IPS-15b (cell line): Measurements from ENCODE around the gene SEMA6A.
A peak's percentile ranks its signal among the peaks of the same experiment; 100 is the strongest.

Experiments
- H3K27me3 ChIP-seq: one replicate; pipeline ENCODE4 v1.6.1; 2013; ENCODE audit warnings: low read length; ENCODE audit not compliant: control insufficient read depth, insufficient read depth
- H3K36me3 ChIP-seq: one replicate; pipeline ENCODE4 v1.6.1; 2013; ENCODE audit warnings: low read length; ENCODE audit not compliant: control insufficient read depth, insufficient read depth
- H3K4me1 ChIP-seq: one replicate; pipeline ENCODE4 v1.6.1; 2013; ENCODE audit warnings: mild to moderate bottlenecking, low read length; ENCODE audit not compliant: control insufficient read depth, insufficient read depth
- H3K4me3 ChIP-seq: one replicate; pipeline ENCODE4 v1.5.1; 2013; ENCODE audit warnings: low read depth, low read length
- H3K9ac ChIP-seq: one replicate; pipeline ENCODE4 v1.6.1; 2013; ENCODE audit warnings: low read depth, mild to moderate bottlenecking, low read length
- H3K9me3 ChIP-seq: one replicate; pipeline ENCODE4 v1.6.1; 2013; ENCODE audit warnings: mild to moderate bottlenecking, low read length; ENCODE audit not compliant: control insufficient read depth, insufficient read depth

Gene SEMA6A

GRCh38 chr5:116598911-116599310, 24.3 kb upstream of the SEMA6A start:
- no peaks in the 10 kb centered on the region for H3K9me3 ChIP-seq
- no peak overlapping the region for H3K9ac ChIP-seq
- no peak overlapping the region for H3K4me3 ChIP-seq
- peaks cover under 1% of the 10 kb centered on the region for H3K4me1 ChIP-seq
- H3K36me3 ChIP-seq: no peaks in the 10 kb centered on the region
- H3K27me3 ChIP-seq: no peaks in the 10 kb centered on the region

- H3K4me1 ChIP-seq: peaks cover 5% of the 10 kb centered on the region
- H3K27me3 ChIP-seq: no peaks in the 10 kb centered on the region
- no peaks in the 10 kb centered on the region for H3K36me3 ChIP-seq
- H3K9ac ChIP-seq: no peak overlapping the region
- no peak overlapping the region for H3K4me3 ChIP-seq
- no peaks in the 10 kb centered on the region for H3K9me3 ChIP-seq
Observed at GRCh38 chr5:116595498-116595897, 20.9 kb upstream of the SEMA6A start.

DNA sequence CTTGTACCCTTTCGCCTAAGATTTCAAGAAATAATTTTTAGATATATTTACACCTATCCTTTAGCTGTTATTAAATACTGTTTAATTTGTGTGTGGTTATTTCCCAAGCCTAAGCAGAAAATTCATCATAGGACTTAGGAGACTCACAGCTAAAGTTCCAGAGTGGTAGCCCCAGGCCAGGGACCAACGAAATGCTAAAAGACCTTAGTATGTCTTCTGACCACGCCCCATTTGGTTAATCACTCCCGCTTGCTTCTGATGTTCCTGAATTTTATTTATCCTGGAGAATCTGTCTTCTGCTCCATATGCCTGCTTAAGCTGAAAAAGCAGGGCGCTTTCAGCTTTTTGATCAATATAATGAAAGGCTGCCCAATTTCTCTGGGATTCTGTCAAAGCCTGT, 18.7 kb upstream of the SEMA6A start:
- Histone ChIP-seq H3K27me3 (no peaks in the 10 kb centered on the region), H3K36me3 (no peaks in the 10 kb centered on the region), H3K4me3 (no peak overlapping the region), H3K9ac (no peak overlapping the region), H3K9me3 (no peaks in the 10 kb centered on the region), H3K4me1 (peaks cover 5% of the 10 kb centered on the region)

- Histone ChIP-seq H3K4me1 (no peaks in the 10 kb centered on the region), H3K9me3 (no peaks in the 10 kb centered on the region), H3K9ac (no peak overlapping the region), H3K36me3 (no peaks in the 10 kb centered on the region), H3K27me3 (no peaks in the 10 kb centered on the region), H3K4me3 (no peak overlapping the region)
Observed at GRCh38 chr5:116585227-116585626, 10.6 kb upstream of the SEMA6A start.

- Histone ChIP-seq H3K4me3 (no peak overlapping the region), H3K9me3 (no peaks in the 10 kb centered on the region), H3K36me3 (no peaks in the 10 kb centered on the region), H3K27me3 (no peaks in the 10 kb centered on the region), H3K9ac (no peak overlapping the region), H3K4me1 (peaks cover 3% of the 10 kb centered on the region)
Observed at GRCh38 chr5:116583862-116584222, 9.2 kb upstream of the SEMA6A start.

- Histone ChIP-seq H3K4me1 (peaks cover 9% of the 10 kb centered on the region), H3K9ac (no peak overlapping the region), H3K4me3 (no peak overlapping the region), H3K27me3 (no peaks in the 10 kb centered on the region), H3K36me3 (no peaks in the 10 kb centered on the region), H3K9me3 (no peaks in the 10 kb centered on the region)
Observed at GRCh38 chr5:116583085-116583861, 8.7 kb upstream of the SEMA6A start.

DNA sequence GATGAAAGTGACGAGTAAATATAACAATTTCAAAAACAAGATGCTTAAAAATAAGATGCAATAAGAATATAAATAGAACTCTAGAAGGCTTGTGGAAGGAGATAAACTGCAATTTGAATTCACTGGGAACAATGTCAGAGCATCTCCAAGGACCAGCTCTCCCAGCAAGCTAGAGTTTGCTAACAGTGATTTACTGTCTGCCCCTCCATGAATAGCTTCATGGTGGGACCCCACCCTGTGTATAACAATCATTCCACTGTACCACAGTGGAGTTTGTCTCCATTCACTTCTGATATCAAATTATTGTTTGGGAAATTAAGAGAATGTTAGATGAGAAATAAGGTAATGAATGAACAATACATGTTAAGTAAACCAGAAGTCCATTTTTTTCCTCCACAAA, 7.3 kb upstream of the SEMA6A start:
- Histone ChIP-seq H3K36me3 (no peaks in the 10 kb centered on the region), H3K9ac (no peak overlapping the region), H3K4me3 (no peak overlapping the region), H3K9me3 (no peaks in the 10 kb centered on the region), H3K4me1 (peaks cover 16% of the 10 kb centered on the region), H3K27me3 (no peaks in the 10 kb centered on the region)

DNA sequence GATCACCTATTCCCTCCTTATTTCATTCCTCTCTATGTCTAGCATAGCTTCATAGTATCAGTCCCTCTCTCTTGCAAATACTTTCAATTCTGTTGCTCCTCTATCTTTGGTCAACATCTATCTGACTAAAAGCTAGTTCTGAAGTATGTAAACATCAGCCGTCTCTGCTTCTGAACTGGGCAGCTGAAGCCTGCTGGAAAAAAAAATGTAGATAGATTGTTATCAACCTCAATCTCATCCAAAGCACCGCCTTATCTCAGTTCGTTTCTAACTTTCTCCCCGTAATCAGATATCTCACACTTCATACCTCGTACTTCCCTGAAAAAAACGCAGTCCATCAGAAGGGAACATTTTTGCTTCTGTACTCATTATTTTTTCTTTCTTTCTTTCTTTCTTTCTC, 4.5 kb upstream of the SEMA6A start:
- Histone ChIP-seq H3K4me1 (peaks cover 16% of the 10 kb centered on the region), H3K27me3 (no peaks in the 10 kb centered on the region), H3K4me3 (no peak overlapping the region), H3K9ac (no peak overlapping the region), H3K9me3 (no peaks in the 10 kb centered on the region), H3K36me3 (no peaks in the 10 kb centered on the region)

DNA sequence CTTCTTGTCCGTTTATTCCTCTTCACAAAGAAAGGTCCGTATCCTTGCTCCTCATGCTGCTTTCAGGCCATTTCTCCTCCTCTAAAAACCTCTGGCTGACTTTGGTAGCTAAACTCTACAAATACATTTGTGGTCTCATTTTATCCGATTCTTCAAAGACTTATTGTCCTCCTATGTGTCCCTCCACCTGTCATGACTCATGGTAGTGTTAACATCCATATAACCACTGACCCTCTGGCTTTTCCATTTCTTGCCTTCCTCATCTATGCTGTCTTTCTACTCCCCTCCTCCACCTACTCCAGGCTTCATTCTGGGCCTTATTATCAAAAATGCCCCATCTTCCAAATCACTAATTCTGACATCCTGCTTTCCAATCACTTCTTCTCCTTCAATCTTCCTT, 4.1 kb upstream of the SEMA6A start:
- Histone ChIP-seq H3K27me3 (no peaks in the 10 kb centered on the region), H3K9ac (no peak overlapping the region), H3K9me3 (no peaks in the 10 kb centered on the region)

DNA sequence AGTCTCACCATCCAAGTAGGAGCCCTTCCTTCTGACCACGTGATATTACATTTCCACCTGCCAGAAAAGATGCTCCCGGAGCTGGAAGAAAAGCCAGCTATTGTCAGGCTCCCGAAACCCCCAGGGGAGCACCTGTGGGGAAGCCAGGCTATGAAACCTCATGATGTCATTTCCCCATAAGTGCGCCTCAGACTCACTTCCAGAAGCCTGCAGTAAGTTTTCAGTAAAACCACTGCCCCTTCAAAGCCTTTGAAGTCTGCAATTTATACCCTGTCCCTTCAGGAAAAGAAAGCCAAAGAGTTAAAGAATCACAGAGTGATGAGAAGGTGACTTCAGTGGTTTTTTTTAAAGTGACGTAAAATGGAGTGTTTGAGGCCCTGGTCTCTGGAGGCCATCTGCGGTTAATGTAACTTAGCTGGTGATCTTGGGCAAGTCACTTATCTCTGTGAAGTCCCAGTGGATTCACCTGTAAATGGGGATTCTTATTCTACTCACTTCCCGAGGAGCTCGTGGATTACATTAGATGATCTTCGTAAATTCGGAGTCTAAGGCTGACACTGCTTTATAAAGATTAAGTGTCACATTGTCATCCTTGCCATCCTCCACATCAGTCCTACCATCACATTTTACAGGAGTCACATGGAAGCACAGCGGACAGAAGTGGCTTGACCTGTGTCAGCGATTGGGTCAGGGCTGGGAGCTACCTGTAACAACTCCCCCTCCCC, 2.6 kb upstream of the SEMA6A start:
- Histone ChIP-seq H3K9ac (no peak overlapping the region), H3K27me3 (no peaks in the 10 kb centered on the region), H3K36me3 (peaks cover 16% of the 10 kb centered on the region), H3K4me1 (peaks cover 16% of the 10 kb centered on the region), H3K4me3 (peak overlapping the region; percentile 65), H3K9me3 (no peaks in the 10 kb centered on the region)

More for the DNA sequence above, 4.1 kb upstream of the SEMA6A start:
- Histone ChIP-seq H3K36me3 (peaks cover 3% of the 10 kb centered on the region), H3K4me1 (peaks cover 16% of the 10 kb centered on the region), H3K4me3 (no peak overlapping the region)

GRCh38 chr5:116576053-116576713, 1.6 kb upstream of the SEMA6A start:
- H3K4me3 ChIP-seq: peak overlapping the region; percentile 97
- H3K27me3 ChIP-seq: no peaks in the 10 kb centered on the region
- peak overlapping the region; percentile 73 for H3K9ac ChIP-seq

More at GRCh38 chr5:116576053-116576713, 1.6 kb upstream of the SEMA6A start:
- H3K4me1 ChIP-seq: peaks cover 16% of the 10 kb centered on the region
- H3K36me3 ChIP-seq: peaks cover 19% of the 10 kb centered on the region
- no peaks in the 10 kb centered on the region for H3K9me3 ChIP-seq
